Measurements from ENCODE around the gene KIFC1.

DNA sequence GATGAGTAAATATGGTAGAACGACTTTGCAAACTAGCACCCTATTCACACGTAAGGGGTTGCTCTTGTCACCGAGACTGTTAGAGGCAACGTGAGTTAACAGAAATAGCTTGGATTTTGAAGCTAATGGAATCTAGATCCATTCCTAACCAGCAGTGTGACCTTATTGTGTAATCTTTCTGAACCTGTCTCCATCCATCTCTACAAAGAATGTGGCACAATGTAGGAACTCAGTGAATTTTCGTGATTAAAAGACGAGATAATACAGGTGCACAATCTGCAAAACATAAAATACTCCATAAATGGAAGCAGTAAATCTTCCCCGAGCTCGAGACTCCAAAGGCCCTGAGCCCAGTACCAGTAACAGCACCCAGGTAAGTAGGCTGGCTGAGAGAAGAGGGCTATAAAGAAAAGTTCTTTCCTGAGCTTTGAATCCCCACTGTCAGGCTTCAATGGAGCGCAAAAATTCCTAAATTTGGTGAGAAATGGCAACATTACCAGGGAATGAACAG lies 801 bp upstream of the KIFC1 start:
- no peak for TF ChIP-seq GATA2 (IDR thresholded peaks at IDR 0.05; ENCODE audit: low read depth, low read length)
- TF ChIP-seq GATA3 (IDR thresholded peaks at IDR 0.05; ENCODE audit: low read depth, low read length), result no peak

Data from SH-SY5Y (cell line).